ENCODE results near the gene FBN3. TPM values are rescaled to one million over a fixed set of nuclear protein-coding genes. Genes with fewer than 3 reads are reported as not detected.
A peak's percentile ranks its signal among the peaks of the same experiment; 100 is the strongest.
"Not testable (repeated sequence)": the region's sequence is repeated elsewhere in the genome, so short reads cannot be mapped to it uniquely, and the experiment has no call there.

Gene FBN3
- polyA plus RNA-seq, 1 experiment: not detected

- Histone ChIP-seq H3K27ac (ENCODE audit: low read depth, low read length) (no peak overlapping the region), H3K4me3 (ENCODE audit: low read depth, low read length) (no peak overlapping the region), H3K9me3 (ENCODE audit: control insufficient read depth, insufficient read depth, low read length) (no peaks in the 10 kb centered on the region), H3K27me3 (ENCODE audit: control insufficient read depth, insufficient read depth, low read length) (peaks cover 2% of the 10 kb centered on the region)
- DNase-seq (ENCODE audit: low read depth, low spot score): no peak
- no peak for TF ChIP-seq CTCF (IDR thresholded peaks at IDR 0.05; ENCODE audit: low read depth, low read length)
- POLR2A ChIA-PET: interaction anchor here (0.7 kb wide), 1 partner anchor 1352 kb away, joined by 3 read pairs; no protein-coding TSS in a partner anchor
- CTCF ChIA-PET: interaction anchor here (0.7 to 1.0 kb wide), 2 partner anchors 9 to 11 kb away, joined by 3 to 4 read pairs; no protein-coding TSS in a partner anchor
Measured at GRCh38 chr19:8167985-8168384, 18.6 kb upstream of the FBN3 start.

DNA sequence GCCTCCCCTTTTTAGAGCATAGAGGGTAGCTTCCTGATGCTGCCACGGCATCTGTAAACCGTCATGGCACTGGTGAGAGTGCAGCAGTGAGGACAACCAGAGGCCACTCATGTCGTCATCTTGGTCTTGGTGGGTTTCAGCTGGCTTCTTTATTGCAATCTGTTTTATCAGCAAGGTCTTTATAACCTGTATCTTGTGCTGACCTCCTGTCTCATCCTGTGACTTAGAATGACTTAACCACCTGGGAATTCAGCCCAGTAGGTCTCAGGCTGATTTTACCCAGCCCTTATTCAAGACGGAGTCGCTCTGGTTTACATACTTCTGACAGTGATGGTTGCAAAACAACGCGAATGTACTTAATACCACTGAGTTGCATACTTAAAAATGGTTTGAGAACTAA is 14.4 kb upstream of the FBN3 start:
- ChIA-PET POLR2A (no interaction called here), CTCF (interaction anchor here (0.6 to 0.7 kb wide), 3 partner anchors 64 to 1837 kb away, joined by 3 read pairs; no protein-coding TSS in a partner anchor)
- TF ChIP-seq CTCF (IDR thresholded peaks at IDR 0.05; ENCODE audit: low read depth, low read length): no peak
- H3K27ac ChIP-seq (ENCODE audit: low read depth, low read length): no peak overlapping the region
- H3K4me3 ChIP-seq (ENCODE audit: low read depth, low read length): no peak overlapping the region
- no peak for DNase-seq (ENCODE audit: low read depth, low spot score)
- H3K9me3 ChIP-seq (ENCODE audit: control insufficient read depth, insufficient read depth, low read length): no peaks in the 10 kb centered on the region
- H3K27me3 ChIP-seq (ENCODE audit: control insufficient read depth, insufficient read depth, low read length): no peaks in the 10 kb centered on the region

GRCh38 chr19:8161135-8161646 is 11.8 kb upstream of the FBN3 start:
- no peak overlapping the region for H3K4me3 ChIP-seq (ENCODE audit: low read depth, low read length)
- H3K9me3 ChIP-seq (ENCODE audit: control insufficient read depth, insufficient read depth, low read length): no peaks in the 10 kb centered on the region
- H3K27me3 ChIP-seq (ENCODE audit: control insufficient read depth, insufficient read depth, low read length): peaks cover 3% of the 10 kb centered on the region
- ChIA-PET POLR2A (no interaction called here), CTCF (no interaction called here)
- no peak overlapping the region for H3K27ac ChIP-seq (ENCODE audit: low read depth, low read length)
- no peak for TF ChIP-seq CTCF (IDR thresholded peaks at IDR 0.05; ENCODE audit: low read depth, low read length)
- no peak for DNase-seq (ENCODE audit: low read depth, low spot score)

GRCh38 chr19:8159322-8159721 is 9.9 kb upstream of the FBN3 start:
- H3K27me3 ChIP-seq (ENCODE audit: control insufficient read depth, insufficient read depth, low read length); H3K27ac ChIP-seq (ENCODE audit: low read depth, low read length); DNase-seq (ENCODE audit: low read depth, low spot score); H3K4me3 ChIP-seq (ENCODE audit: low read depth, low read length); POLR2A ChIA-PET; H3K9me3 ChIP-seq (ENCODE audit: control insufficient read depth, insufficient read depth, low read length): not testable (repeated sequence)
- CTCF ChIA-PET: interaction anchor here (0.8 to 1.4 kb wide), 3 partner anchors 8 to 92 kb away, joined by 3 read pairs; no protein-coding TSS in a partner anchor

GRCh38 chr19:8158411-8159074 is 9.2 kb upstream of the FBN3 start:
- Histone ChIP-seq H3K9me3 (ENCODE audit: control insufficient read depth, insufficient read depth, low read length) (no peaks in the 10 kb centered on the region), H3K4me3 (ENCODE audit: low read depth, low read length) (no peak overlapping the region), H3K27me3 (ENCODE audit: control insufficient read depth, insufficient read depth, low read length) (peaks cover 3% of the 10 kb centered on the region), H3K27ac (ENCODE audit: low read depth, low read length) (no peak overlapping the region)
- ChIA-PET CTCF (interaction anchor here (0.6 to 1.5 kb wide), 9 partner anchors 9 to 215 kb away, joined by 3 to 12 read pairs (median 3); partner anchors contain the start of gene TIMM44), POLR2A (interaction anchor here (0.5 kb wide), 1 partner anchor 183 kb away, joined by 6 read pairs; no protein-coding TSS in a partner anchor)
- TF ChIP-seq CTCF (IDR thresholded peaks at IDR 0.05; ENCODE audit: low read depth, low read length): peak; percentile 64
- DNase-seq (ENCODE audit: low read depth, low spot score): peak; percentile 58

Data from AG04450 (cell line).